ENCODE measurements around the gene SLC66A3. TPM values are rescaled to one million over a fixed set of nuclear protein-coding genes. Genes with fewer than 3 reads are reported as not detected.

SLC66A3 gene
- total RNA-seq, 4 donors from 2014 or later = 55.2 to 114 (median 90.2) TPM

DNA sequence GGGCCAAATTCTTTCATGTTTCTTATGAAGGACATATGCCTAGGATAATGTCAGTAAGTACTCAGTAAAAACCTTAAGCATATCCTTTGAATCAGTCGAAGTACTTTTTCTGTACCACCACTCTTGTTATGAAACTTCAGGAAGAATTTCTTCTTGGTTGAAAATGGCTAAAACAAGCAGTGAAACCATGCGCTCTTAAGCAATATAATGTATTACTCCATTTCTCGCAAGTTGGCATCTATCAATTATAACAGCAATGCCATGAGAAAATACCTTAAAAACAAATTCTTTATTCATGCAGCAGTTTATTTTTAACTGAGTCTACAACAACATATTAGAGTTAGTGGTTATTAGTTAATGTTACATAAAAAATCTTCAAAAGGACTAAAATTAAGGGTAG is 41.0 kb downstream of the SLC66A3 start:
- TF ChIP-seq, protein P1, sequence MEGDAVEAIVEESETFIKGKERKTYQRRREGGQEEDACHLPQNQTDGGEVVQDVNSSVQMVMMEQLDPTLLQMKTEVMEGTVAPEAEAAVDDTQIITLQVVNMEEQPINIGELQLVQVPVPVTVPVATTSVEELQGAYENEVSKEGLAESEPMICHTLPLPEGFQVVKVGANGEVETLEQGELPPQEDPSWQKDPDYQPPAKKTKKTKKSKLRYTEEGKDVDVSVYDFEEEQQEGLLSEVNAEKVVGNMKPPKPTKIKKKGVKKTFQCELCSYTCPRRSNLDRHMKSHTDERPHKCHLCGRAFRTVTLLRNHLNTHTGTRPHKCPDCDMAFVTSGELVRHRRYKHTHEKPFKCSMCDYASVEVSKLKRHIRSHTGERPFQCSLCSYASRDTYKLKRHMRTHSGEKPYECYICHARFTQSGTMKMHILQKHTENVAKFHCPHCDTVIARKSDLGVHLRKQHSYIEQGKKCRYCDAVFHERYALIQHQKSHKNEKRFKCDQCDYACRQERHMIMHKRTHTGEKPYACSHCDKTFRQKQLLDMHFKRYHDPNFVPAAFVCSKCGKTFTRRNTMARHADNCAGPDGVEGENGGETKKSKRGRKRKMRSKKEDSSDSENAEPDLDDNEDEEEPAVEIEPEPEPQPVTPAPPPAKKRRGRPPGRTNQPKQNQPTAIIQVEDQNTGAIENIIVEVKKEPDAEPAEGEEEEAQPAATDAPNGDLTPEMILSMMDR (IDR thresholded peaks at IDR 0.05; ENCODE audit: low read depth) = no peak

DNA sequence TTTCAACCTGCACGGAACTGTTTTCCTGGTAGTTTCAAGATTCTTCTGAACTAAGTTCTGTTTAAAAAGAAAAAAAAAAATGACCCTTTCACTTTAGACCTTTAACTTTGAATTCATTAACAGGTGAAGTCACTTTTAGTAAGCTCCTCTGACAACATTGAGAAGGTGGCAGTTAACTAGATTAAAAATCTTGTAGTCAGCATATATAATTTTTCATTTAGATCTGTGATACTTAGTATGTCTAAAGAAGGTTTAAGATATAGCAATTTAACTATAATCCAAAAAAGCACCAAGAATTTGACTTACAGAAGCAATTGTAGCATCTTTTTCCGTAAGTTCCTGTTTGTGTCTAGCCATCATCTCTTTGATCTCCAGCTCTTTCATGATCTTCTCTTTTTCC is 45.4 kb downstream of the SLC66A3 start:
- TF ChIP-seq, protein P1 (IDR thresholded peaks at IDR 0.05; ENCODE audit: low read depth) = no peak

DNA sequence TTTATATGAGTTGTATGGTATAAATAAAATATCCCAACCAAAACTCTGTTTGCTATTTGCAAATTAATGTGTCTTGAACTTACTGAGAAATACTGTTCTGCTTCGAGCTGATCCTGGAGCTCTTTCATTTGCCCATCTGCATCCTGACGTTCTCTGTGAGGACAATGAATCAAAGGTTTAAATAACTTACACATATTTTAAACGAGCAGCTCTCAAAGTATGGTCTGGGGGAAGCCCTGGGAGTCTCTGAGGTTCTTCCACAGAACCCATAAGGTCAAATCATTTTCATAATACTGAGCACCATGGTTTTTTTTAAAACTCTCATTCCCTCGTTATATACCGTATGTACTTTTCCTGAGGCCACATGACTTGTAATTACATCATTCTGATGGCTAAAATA is 46.7 kb downstream of the SLC66A3 start:
- TF ChIP-seq, protein P1 (IDR thresholded peaks at IDR 0.05; ENCODE audit: low read depth) = no peak

DNA sequence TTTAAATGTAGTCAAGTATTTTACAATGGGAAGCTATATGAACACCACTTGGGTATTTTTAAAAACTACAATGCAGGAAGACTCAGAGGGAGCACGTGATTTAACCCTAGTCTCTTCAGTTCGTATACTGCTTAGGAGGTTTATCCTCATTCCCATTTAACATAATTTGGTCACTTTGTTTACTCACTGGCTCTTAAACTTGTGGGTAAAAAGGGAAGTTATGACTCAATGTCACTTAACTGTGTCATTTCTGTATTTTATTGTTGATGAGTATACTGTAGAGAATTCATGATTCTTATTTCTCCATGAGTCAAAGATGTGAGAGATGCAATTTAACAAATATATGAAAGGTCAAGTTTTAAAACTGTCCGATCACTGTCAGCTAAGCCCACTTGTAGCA is 48.2 kb downstream of the SLC66A3 start:
- TF ChIP-seq, protein P1 (IDR thresholded peaks at IDR 0.05; ENCODE audit: low read depth) = no peak

DNA sequence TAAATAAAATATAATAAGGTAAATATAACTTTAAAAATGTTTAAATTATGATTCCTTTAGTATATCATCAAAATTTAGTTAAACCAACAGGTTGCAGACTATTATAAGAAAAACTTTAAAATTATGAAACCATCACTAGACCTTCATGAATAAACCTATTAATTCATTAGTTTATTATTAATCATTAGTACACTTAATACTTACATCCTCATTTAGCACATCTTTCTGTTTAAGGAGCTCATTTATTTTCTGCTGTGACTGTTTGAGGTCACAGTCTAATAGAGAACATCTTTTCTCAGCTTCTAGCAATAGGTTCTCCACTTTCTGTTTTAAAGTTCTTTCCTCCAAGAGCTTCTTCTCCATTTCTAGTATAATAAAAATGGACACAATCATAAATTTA is 52.8 kb downstream of the SLC66A3 start:
- TF ChIP-seq, protein P1 (IDR thresholded peaks at IDR 0.05; ENCODE audit: low read depth) = no peak

DNA sequence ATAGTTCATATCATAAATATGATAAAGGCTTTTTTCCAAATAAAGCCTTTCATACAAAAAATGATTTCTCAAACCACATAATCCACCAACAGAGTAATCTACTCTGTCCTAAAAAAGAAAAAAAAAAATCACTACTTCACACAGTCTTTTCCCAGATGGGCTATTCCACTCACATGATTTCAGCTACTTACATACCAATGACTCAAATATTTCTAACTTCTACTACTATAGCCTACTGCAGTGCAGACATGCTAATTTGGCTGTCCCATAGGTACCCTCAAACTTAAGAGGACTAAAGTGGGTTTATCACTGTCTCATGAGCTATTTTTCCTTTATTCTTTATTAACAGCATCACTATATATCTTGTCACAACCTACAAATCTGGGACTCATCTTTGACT is 57.4 kb downstream of the SLC66A3 start:
- TF ChIP-seq, protein P1 (IDR thresholded peaks at IDR 0.05; ENCODE audit: low read depth) = no peak

DNA sequence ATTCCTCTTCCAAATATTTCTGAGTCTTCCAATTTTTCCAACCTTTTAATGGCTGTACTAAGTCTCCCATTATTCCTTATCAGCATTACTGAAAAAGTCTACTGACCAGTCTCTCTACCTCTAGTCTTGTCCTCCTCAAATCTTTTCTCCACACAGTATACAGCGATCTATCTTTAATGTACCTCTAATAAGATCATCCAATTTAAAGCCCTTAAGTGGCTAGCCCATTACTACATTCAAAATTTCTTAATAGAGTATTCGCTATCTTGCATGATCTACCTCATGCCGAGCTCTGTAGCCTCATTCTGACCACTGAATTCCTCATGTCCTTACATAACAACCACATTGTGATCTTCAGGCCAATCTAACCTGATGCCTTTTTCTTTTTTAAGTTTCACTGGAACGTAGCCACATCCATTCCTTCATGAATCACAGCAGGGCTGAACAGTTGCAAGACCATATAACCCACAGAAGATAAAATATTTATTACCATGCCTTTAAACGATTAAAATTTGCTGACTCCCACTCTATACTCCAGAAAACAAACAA is 57.9 kb downstream of the SLC66A3 start:
- TF ChIP-seq, protein P1 (IDR thresholded peaks at IDR 0.05; ENCODE audit: low read depth) = no peak
